A549 (cell line): ENCODE data around the gene CSF3R. TPM values are rescaled to one million over a fixed set of nuclear protein-coding genes. Genes with fewer than 3 reads are reported as not detected.

Source experiments
- ATAC-seq, 2 experiments: fragments of 200-7000 bp in 1 of 2; fragments of >200 bp in 1 of 2; cut with Nextera tagmentation in 1 of 2; cut with Tn5 transposase in 1 of 2; 3 replicates each; pipeline versions ENCODE4 v1.8.0 to v1.9.1; 2018 to 2020; ENCODE audit warnings: mild to moderate bottlenecking in 1 of 2, moderate library complexity in 1 of 2
- CTCF ChIA-PET: fragments of 300-600 bp; sonication (Branson Sonifier 250); formaldehyde crosslinking; extraction: SDS; loops from one replicate; lab custom pipeline; 2021; ENCODE audit warnings: antibody characterized with exemption, inconsistent platforms; lab: Yijun Ruan, JAX
- POLR2A ChIA-PET: fragments of 350-600 bp; formaldehyde crosslinking; extraction: SDS; loops from one replicate; lab custom pipeline; 2021; ENCODE audit warnings: antibody characterized with exemption, inconsistent platforms; lab: Yijun Ruan, JAX
- DNase-seq, 2 experiments: peaks; one replicate each; pipeline versions ENCODE4 v3.0.0 to v3.0.0-alpha.2; 2011 to 2016; ENCODE audit warnings: low read depth in 1 of 2, low spot score in 1 of 2
- FAIRE-seq: peaks from 2 replicates; lab custom pipeline; 2011; peaks lifted over from hg19 to GRCh38; lab: Jason Lieb, UNC
- H3K27ac ChIP-seq, 2 experiments: fragments of >200 bp; sonication (Bioruptor Twin); formaldehyde crosslinking; 3 replicates each; pipeline ENCODE4 v1.5.1; 2016 to 2017
- H3K4me1 ChIP-seq: fragments of >200 bp; sonication (Bioruptor Twin); formaldehyde crosslinking; 3 replicates; pipeline ENCODE4 v1.6.1; 2016
- H3K4me2 ChIP-seq: fragments of >200 bp; sonication (Bioruptor Twin); formaldehyde crosslinking; 3 replicates; pipeline ENCODE4 v1.6.1; 2016
- H3K4me3 ChIP-seq: fragments of >200 bp; sonication (Bioruptor Twin); formaldehyde crosslinking; 3 replicates; pipeline ENCODE4 v1.5.1; 2016
- H3K9me3 ChIP-seq: fragments of >200 bp; sonication (Bioruptor Twin); formaldehyde crosslinking; 3 replicates; pipeline ENCODE4 v1.6.1; 2016
- BCL3 ChIP-seq: fragments of >200 bp; sonication (Bioruptor Twin); formaldehyde crosslinking; IDR thresholded peaks from 3 replicates; pipeline ENCODE4 v1.6.1; 2016
- BHLHE40 ChIP-seq: IDR thresholded peaks from 2 replicates; pipeline ENCODE4 v1.6.1; 2012; ENCODE audit warnings: low read depth, low read length, inconsistent platforms
- EHMT2 ChIP-seq: fragments of 200-600 bp; sonication (generic); IDR thresholded peaks from 2 replicates; pipeline ENCODE4 v1.6.1; 2016; ENCODE audit warnings: antibody characterized with exemption, low read depth, mild to moderate bottlenecking, moderate library complexity
- FOSL2 ChIP-seq, 2 experiments: fragments of 450-650 bp in 1 of 2; fragments of >200 bp in 1 of 2; sonication (Bioruptor Twin) in 1 of 2; formaldehyde crosslinking; IDR thresholded peaks; 2 replicates each; pipeline versions ENCODE4 v1.5.0 to v1.6.1; 2016 to 2020; ENCODE audit warnings: mild to moderate bottlenecking in 1 of 2, moderate library complexity in 1 of 2
- HDAC2 ChIP-seq: fragments of 200-600 bp; sonication (generic); IDR thresholded peaks from 2 replicates; pipeline ENCODE4 v1.6.1; 2016
- JUNB ChIP-seq: fragments of >200 bp; sonication (Bioruptor Twin); formaldehyde crosslinking; IDR thresholded peaks from 2 replicates; pipeline ENCODE4 v1.6.1; 2016
- MAZ ChIP-seq: fragments of 150-350 bp; IDR thresholded peaks from 2 replicates; pipeline ENCODE4 v1.6.1; 2014; ENCODE audit warnings: antibody characterized with exemption, low read depth, low read length, borderline replicate concordance
- NPAS2 ChIP-seq: fragments of 250-450 bp; sonication (Bioruptor Pico); IDR thresholded peaks from 2 replicates; pipeline ENCODE4 v1.8.0; 2022; ENCODE audit warnings: mild to moderate bottlenecking, moderate library complexity, borderline replicate concordance
- PBX3 ChIP-seq: IDR thresholded peaks from 2 replicates; pipeline ENCODE4 v1.6.1; 2012
- POLR2A ChIP-seq: IDR thresholded peaks from 2 replicates; pipeline ENCODE4 v1.6.1; 2012; ENCODE audit warnings: mild to moderate bottlenecking, low read length
- RAD21 ChIP-seq, 2 experiments: fragments of >200 bp in 1 of 2; sonication (Bioruptor Twin) in 1 of 2; formaldehyde crosslinking in 1 of 2; IDR thresholded peaks in 1 of 2; conservative IDR thresholded peaks in 1 of 2; 2 replicates in 1 of 2; 3 replicates in 1 of 2; pipeline ENCODE4 v1.6.1; 2012 to 2018; ENCODE audit warnings: inconsistent platforms in 1 of 2
- REST ChIP-seq: fragments of 200-600 bp; sonication (generic); IDR thresholded peaks from 2 replicates; pipeline ENCODE4 v1.6.1; 2016; ENCODE audit warnings: antibody characterized with exemption, mild to moderate bottlenecking, moderate library complexity
- RFX5 ChIP-seq: fragments of 450-650 bp; IDR thresholded peaks from 2 replicates; pipeline ENCODE4 v1.7.1; 2014; ENCODE audit warnings: antibody characterized with exemption, mild to moderate bottlenecking, moderate library complexity
- TP53 ChIP-seq: fragments of 250-450 bp; sonication (Bioruptor Pico); IDR thresholded peaks from 2 replicates; pipeline ENCODE4 v1.5.0; 2021; ENCODE audit warnings: mild to moderate bottlenecking, moderate library complexity
- ZC3H11A ChIP-seq: fragments of 450-650 bp; IDR thresholded peaks from 2 replicates; pipeline ENCODE4 v1.6.1; 2014; ENCODE audit warnings: antibody characterized with exemption, mild to moderate bottlenecking
- ZFP36 ChIP-seq: fragments of 450-650 bp; IDR thresholded peaks from 2 replicates; pipeline ENCODE4 v1.6.1; 2014; ENCODE audit warnings: borderline replicate concordance; ENCODE audit not compliant: partially characterized antibody
- WGBS: methylation state at CpG from one replicate; pipeline ENCODE4 v1.1.6; 2017; ENCODE audit errors: missing lambda C conversion rate; 5-methylcytosine and 5-hydroxymethylcytosine counted together
- polyA plus RNA-seq, 4 experiments: library from polyadenylated mRNA; depleted of rRNA in 3 of 4; stranded (reverse); fragments of >200 nt; fragmentation: RNase III in 1 of 4; extraction: RNeasy Plus Mini Kit Qiagen cat#74134 plus additional on column Dnase treatment in 1 of 4; gene quantifications; 2 replicates in 3 of 4; 3 replicates in 1 of 4; pipeline ENCODE4 v1.2.3, GENCODE V29; 2011 to 2017

The CSF3R gene
- polyA plus RNA-seq, 2 of the 4 experiments (the other 2 are of a cell fraction), result not detected

- TF ChIP-seq BCL3, result no peak
- no peak for TF ChIP-seq REST
- no peak for TF ChIP-seq ZFP36
- no peak for TF ChIP-seq JUNB
- no peak for TF ChIP-seq BHLHE40
- TF ChIP-seq TP53 (CRISPR knock-in tag), result no peak
- TF ChIP-seq FOSL2 (IDR thresholded peaks at IDR 0.05), result no peak
- no peak for TF ChIP-seq FOSL2 (CRISPR knock-in tag; IDR thresholded peaks at IDR 0.05)
These were observed 40.4 kb downstream of the CSF3R start (continued) for GRCh38 chr1:36442337-36442736.

GRCh38 chr1:36440646-36441045, 42.1 kb downstream of the CSF3R start:
- ChIA-PET POLR2A (interaction anchor here (1.3 kb wide), 1 partner anchor 10 kb away, joined by 4 read pairs; the partner anchor contains the start of gene OSCP1), CTCF (interaction anchor here (0.7 to 1.1 kb wide), 3 partner anchors 10 to 98 kb away, joined by 3 to 8 read pairs (median 4); partner anchors contain the start of gene OSCP1)
- Histone ChIP-seq H3K4me3 (no peak overlapping the region), H3K4me1 (no peaks in the 10 kb centered on the region), H3K4me2 (no peak overlapping the region), H3K9me3 (no peaks in the 10 kb centered on the region), H3K27ac (no peak overlapping the region)
- FAIRE-seq (no peak), DNase-seq (no peak), ATAC-seq (no peak)
- no peak for TF ChIP-seq RAD21 (conservative IDR thresholded peaks at IDR 0.05 in 1 of 2, IDR thresholded peaks at IDR 0.05 in 1 of 2)
- no peak for TF ChIP-seq NPAS2 (CRISPR knock-in tag)
- TF ChIP-seq HDAC2, result no peak
- no peak for TF ChIP-seq POLR2A
- WGBS, result 88% methylated on average over 3 of the region's 3 CpGs

- Histone ChIP-seq H3K4me3 (no peak overlapping the region), H3K27ac (no peak overlapping the region), H3K4me2 (no peak overlapping the region), H3K4me1 (no peaks in the 10 kb centered on the region), H3K9me3 (no peaks in the 10 kb centered on the region)
- POLR2A ChIA-PET, result no interaction called here
- TF ChIP-seq ZC3H11A, result no peak
- TF ChIP-seq NPAS2 (CRISPR knock-in tag), result no peak
- TF ChIP-seq RFX5, result no peak
- TF ChIP-seq PBX3, result no peak
- TF ChIP-seq MAZ, result no peak
- TF ChIP-seq EHMT2, result no peak
- ATAC-seq (no peak), DNase-seq (no peak), FAIRE-seq (no peak)
- CTCF ChIA-PET, result interaction anchor here (1.0 kb wide), 1 partner anchor 10 kb away, joined by 3 read pairs; the partner anchor contains the start of gene OSCP1
- 83% methylated on average over 3 of the region's 3 CpGs for WGBS
These were observed 42.7 kb downstream of the CSF3R start for GRCh38 chr1:36440044-36440443.
